PC-9 (cell line): Measurements from ENCODE around the gene TMEM131L.

Source experiments
- CTCF ChIP-seq: fragments of 200-600 bp; sonication (generic); conservative IDR thresholded peaks from 2 replicates; pipeline ENCODE4 v1.6.1; 2017; ENCODE audit warnings: mixed run types, antibody characterized with exemption, mild to moderate bottlenecking, moderate library complexity
- EZH2 ChIP-seq: fragments of 200-600 bp; sonication (generic); IDR thresholded peaks from 2 replicates; pipeline ENCODE4 v1.8.0; 2017; ENCODE audit warnings: antibody characterized with exemption, low read depth

DNA sequence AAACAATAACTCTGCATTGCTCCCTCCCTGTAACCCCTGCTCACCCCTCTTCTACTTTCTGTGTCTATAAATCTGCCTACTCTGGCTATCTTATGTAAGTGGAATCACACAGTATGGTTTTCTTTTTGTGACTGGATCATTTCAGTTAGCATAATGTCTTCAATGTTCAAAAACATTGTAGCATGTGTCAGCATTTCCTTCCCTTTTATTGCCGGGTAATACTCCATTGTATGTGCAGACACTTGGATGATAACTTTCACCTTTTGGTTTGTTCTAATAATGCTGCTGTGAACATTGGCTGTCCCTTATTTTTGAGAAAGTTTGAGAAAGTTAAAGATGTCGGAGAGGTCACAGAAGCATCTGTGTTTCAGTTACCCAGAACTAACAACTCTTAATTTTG, 157.3 kb downstream of the TMEM131L start:
- TF ChIP-seq CTCF: no peak
- no peak for TF ChIP-seq EZH2
